DMS153 treated with DMSO at 0.1 percent for 48 hours (cell line): Measurements from ENCODE around the gene ZNG1A.
A peak's percentile ranks its signal among the peaks of the same experiment; 100 is the strongest.
"Not testable (repeated sequence)": the region's sequence is repeated elsewhere in the genome, so short reads cannot be mapped to it uniquely, and the experiment has no call there.

Experiments
- DNase-seq: peaks from one replicate; lab custom pipeline; 2025; ENCODE audit not compliant: unreplicated experiment; lab: John Stamatoyannopoulos, UW

Gene ZNG1A

GRCh38 chr9:178970-179383 lies at the start of gene ZNG1A:
TSS of gene ZNG1A (minus strand) at chr9:179056. CDS start at chr9:178969, 87 bp downstream.
- not testable (repeated sequence) for DNase-seq

GRCh38 chr9:227860-228259 lies 49.0 kb upstream of the ZNG1A start:
- DNase-seq, result no peak

- DNase-seq, result no peak
Observed at GRCh38 chr9:224582-225520, 46.0 kb upstream of the ZNG1A start.

GRCh38 chr9:224026-224425 lies 45.2 kb upstream of the ZNG1A start:
- no peak for DNase-seq

GRCh38 chr9:223152-223551 lies 44.3 kb upstream of the ZNG1A start:
- DNase-seq, result no peak

GRCh38 chr9:221989-222776 lies 43.3 kb upstream of the ZNG1A start:
- DNase-seq, result no peak

- no peak for DNase-seq
Observed at GRCh38 chr9:219670-220365, 41.0 kb upstream of the ZNG1A start.

- DNase-seq, result not testable (repeated sequence)
Observed at GRCh38 chr9:219036-219435, 40.2 kb upstream of the ZNG1A start.

- DNase-seq, result no peak
Observed at GRCh38 chr9:217950-218349, 39.1 kb upstream of the ZNG1A start.

GRCh38 chr9:216866-217265 lies 38.0 kb upstream of the ZNG1A start:
- no peak for DNase-seq

- no peak for DNase-seq
Observed at GRCh38 chr9:215631-216155, 36.8 kb upstream of the ZNG1A start.

- peak; percentile 55 for DNase-seq
Observed at GRCh38 chr9:214648-215493, 36.0 kb upstream of the ZNG1A start, which contains the start of gene DOCK8. TSS of gene DOCK8 (plus strand) at chr9:214865. CDS start at chr9:214977, 112 bp downstream.

GRCh38 chr9:214351-214647 lies 35.4 kb upstream of the ZNG1A start:
- DNase-seq, result no peak

GRCh38 chr9:213901-214300 lies 35.0 kb upstream of the ZNG1A start:
- not testable (repeated sequence) for DNase-seq

- DNase-seq, result no peak
Observed at GRCh38 chr9:212297-212696, 33.4 kb upstream of the ZNG1A start.

- DNase-seq, result no peak
Observed at GRCh38 chr9:211557-211956, 32.7 kb upstream of the ZNG1A start.

- DNase-seq, result no peak
Observed at GRCh38 chr9:211036-211435, 32.2 kb upstream of the ZNG1A start.

GRCh38 chr9:209143-209758 lies 30.4 kb upstream of the ZNG1A start:
- no peak for DNase-seq

GRCh38 chr9:206481-206880 lies 27.6 kb upstream of the ZNG1A start:
- no peak for DNase-seq

- DNase-seq, result not testable (repeated sequence)
Observed at GRCh38 chr9:199601-200000, 20.7 kb upstream of the ZNG1A start.
